HepG2 (cell line): ENCODE data around the gene RNU4-1. TPM values are rescaled to one million over a fixed set of nuclear protein-coding genes. Genes with fewer than 3 reads are reported as not detected.

Experiments used
- ARID5B ChIP-seq: IDR thresholded peaks from 2 replicates; pipeline ENCODE4 v1.4.0; 2020; ENCODE audit warnings: mild to moderate bottlenecking, missing genetic modification reagents
- ASH2L ChIP-seq: fragments of 300-600, 200-600 bp; sonication (generic); IDR thresholded peaks from 2 replicates; pipeline ENCODE4 v1.7.0; 2017; ENCODE audit warnings: low read depth, mild to moderate bottlenecking, moderate library complexity, mixed read lengths, low read length; ENCODE audit not compliant: insufficient read length
- HINFP ChIP-seq: sonication (generic); formaldehyde crosslinking; IDR thresholded peaks from 2 replicates; pipeline ENCODE4 v1.4.0; 2020; ENCODE audit warnings: low read depth, mild to moderate bottlenecking, missing genetic modification reagents
- HNF4G ChIP-seq, 2 experiments: sonication (generic) in 1 of 2; formaldehyde crosslinking in 1 of 2; IDR thresholded peaks; 2 replicates each; pipeline versions ENCODE4 v1.4.0 to v1.6.1; 2011 to 2020; ENCODE audit warnings: borderline replicate concordance in 2 of 2, low read depth in 2 of 2, mild to moderate bottlenecking in 2 of 2, low read length in 1 of 2, missing genetic modification reagents in 1 of 2, moderate library complexity in 1 of 2
- PHF20 ChIP-seq: sonication (generic); formaldehyde crosslinking; IDR thresholded peaks from 2 replicates; pipeline ENCODE4 v1.5.0; 2020; ENCODE audit warnings: mild to moderate bottlenecking, missing genetic modification reagents
- POLR2G ChIP-seq: fragments of 200-400 bp; formaldehyde crosslinking; IDR thresholded peaks from 2 replicates; pipeline ENCODE4 v1.6.1; 2018; ENCODE audit warnings: mild to moderate bottlenecking, low read depth, low read length, moderate library complexity
- ZBTB49 ChIP-seq: sonication (generic); formaldehyde crosslinking; IDR thresholded peaks from 2 replicates; pipeline ENCODE4 v1.4.0; 2020; ENCODE audit warnings: missing genetic modification reagents, borderline replicate concordance
- ZFP91 ChIP-seq: sonication (generic); formaldehyde crosslinking; IDR thresholded peaks from 2 replicates; pipeline ENCODE4 v1.9.0; 2022; ENCODE audit warnings: missing genetic modification reagents, mild to moderate bottlenecking, borderline replicate concordance
- ZFX ChIP-seq: sonication (generic); formaldehyde crosslinking; IDR thresholded peaks from 2 replicates; pipeline ENCODE4 v1.4.0; 2020; ENCODE audit warnings: mild to moderate bottlenecking, low read depth, missing genetic modification reagents, moderate library complexity
- ZNF230 ChIP-seq: sonication (generic); formaldehyde crosslinking; IDR thresholded peaks from 2 replicates; pipeline ENCODE4 v1.4.0; 2020; ENCODE audit warnings: mild to moderate bottlenecking, missing genetic modification reagents
- ZNF34 ChIP-seq: sonication (generic); formaldehyde crosslinking; IDR thresholded peaks from 2 replicates; pipeline ENCODE4 v1.4.0; 2020; ENCODE audit warnings: mild to moderate bottlenecking, missing genetic modification reagents, borderline replicate concordance
- ZNF644 ChIP-seq: IDR thresholded peaks from 2 replicates; pipeline ENCODE4 v1.6.1; 2016; ENCODE audit warnings: low read depth
- ZSCAN5A ChIP-seq: sonication (generic); formaldehyde crosslinking; IDR thresholded peaks from 2 replicates; pipeline ENCODE4 v1.8.0; 2022; ENCODE audit warnings: mild to moderate bottlenecking, missing genetic modification reagents, borderline replicate concordance
- polyA plus RNA-seq, 8 experiments: library from polyadenylated mRNA; depleted of rRNA in 3 of 8; stranded (reverse) in 7 of 8; unstranded in 1 of 8; fragments of >200 nt; fragmentation: Illumina TruSeq in 4 of 8; extraction: Trizol in 4 of 8; gene quantifications; 2 replicates each; pipeline versions ENCODE4 v1.2.1 to v1.2.3, GENCODE V29; 2011 to 2016; ENCODE audit warnings: low read depth in 4 of 8, missing spikeins in 1 of 8, mixed read lengths in 1 of 8; ENCODE audit not compliant: insufficient read depth in 1 of 8
- total RNA-seq, 5 experiments: library from RNA; depleted of rRNA; stranded (reverse); fragments of >200 nt; fragmentation: Illumina TruSeq; extraction: Trizol; gene quantifications; 2 replicates each; pipeline ENCODE4 v1.2.3, GENCODE V29; 2016; ENCODE audit warnings: low read depth in 1 of 5

The RNU4-1 gene
- total and polyA plus RNA-seq, 2 of the 13 experiments (the other 11 are each of a cell fraction or from before 2014, with no cell fraction given) = 7,407 TPM; not detected in 1

GRCh38 chr12:120327593-120327992, 34.6 kb upstream of the RNU4-1 start, which contains the start of gene PLA2G1B (continued):
- TF ChIP-seq ZNF644 (CRISPR knock-in tag) (0 out of 2 replicates have a peak, but pooled peaks have one; percentile 7), ZFX (CRISPR knock-in tag) (no peak), HNF4G (IDR thresholded peaks at IDR 0.05; ENCODE audit: borderline replicate concordance, low read depth, low read length) (no peak), HNF4G (CRISPR knock-in tag; IDR thresholded peaks at IDR 0.05; ENCODE audit: borderline replicate concordance, low read depth) (no peak), ZSCAN5A (CRISPR knock-in tag) (no peak), ZNF34 (CRISPR knock-in tag) (no peak), ZNF230 (CRISPR knock-in tag) (no peak), ASH2L (peak; percentile 27), POLR2G (no peak), ZFP91 (CRISPR knock-in tag) (no peak), ZBTB49 (CRISPR knock-in tag) (no peak), PHF20 (no peak), ARID5B (CRISPR knock-in tag) (peak; percentile 14; the same call in 1 of the 2 replicates), HINFP (no peak)
